A549 (cell line): ENCODE data around the gene AXL. TPM values are rescaled to one million over a fixed set of nuclear protein-coding genes. Genes with fewer than 3 reads are reported as not detected.

ENCODE experiments used
- ATAC-seq, 2 experiments: fragments of 200-7000 bp in 1 of 2; fragments of >200 bp in 1 of 2; cut with Nextera tagmentation in 1 of 2; cut with Tn5 transposase in 1 of 2; 3 replicates each; pipeline versions ENCODE4 v1.8.0 to v1.9.1; 2018 to 2020; ENCODE audit warnings: mild to moderate bottlenecking in 1 of 2, moderate library complexity in 1 of 2
- CTCF ChIA-PET: fragments of 300-600 bp; sonication (Branson Sonifier 250); formaldehyde crosslinking; extraction: SDS; loops from one replicate; lab custom pipeline; 2021; ENCODE audit warnings: antibody characterized with exemption, inconsistent platforms; lab: Yijun Ruan, JAX
- POLR2A ChIA-PET: fragments of 350-600 bp; formaldehyde crosslinking; extraction: SDS; loops from one replicate; lab custom pipeline; 2021; ENCODE audit warnings: antibody characterized with exemption, inconsistent platforms; lab: Yijun Ruan, JAX
- DNase-seq, 2 experiments: peaks; one replicate each; pipeline versions ENCODE4 v3.0.0 to v3.0.0-alpha.2; 2011 to 2016; ENCODE audit warnings: low read depth in 1 of 2, low spot score in 1 of 2
- FAIRE-seq: peaks from 2 replicates; lab custom pipeline; 2011; peaks lifted over from hg19 to GRCh38; lab: Jason Lieb, UNC
- H3K27ac ChIP-seq, 2 experiments: fragments of >200 bp; sonication (Bioruptor Twin); formaldehyde crosslinking; 3 replicates each; pipeline ENCODE4 v1.5.1; 2016 to 2017
- H3K4me1 ChIP-seq: fragments of >200 bp; sonication (Bioruptor Twin); formaldehyde crosslinking; 3 replicates; pipeline ENCODE4 v1.6.1; 2016
- H3K4me2 ChIP-seq: fragments of >200 bp; sonication (Bioruptor Twin); formaldehyde crosslinking; 3 replicates; pipeline ENCODE4 v1.6.1; 2016
- H3K4me3 ChIP-seq: fragments of >200 bp; sonication (Bioruptor Twin); formaldehyde crosslinking; 3 replicates; pipeline ENCODE4 v1.5.1; 2016
- H3K9me3 ChIP-seq: fragments of >200 bp; sonication (Bioruptor Twin); formaldehyde crosslinking; 3 replicates; pipeline ENCODE4 v1.6.1; 2016
- CBX2 ChIP-seq: fragments of 200-600 bp; sonication (generic); IDR thresholded peaks from 2 replicates; pipeline ENCODE4 v1.6.1; 2016; ENCODE audit warnings: low read depth, mild to moderate bottlenecking, borderline replicate concordance
- CBX8 ChIP-seq: fragments of 200-600 bp; sonication (generic); IDR thresholded peaks from 2 replicates; pipeline ENCODE4 v1.6.1; 2016
- EHF ChIP-seq: fragments of 250-450 bp; sonication (Bioruptor Pico); IDR thresholded peaks from 2 replicates; pipeline ENCODE4 v1.5.0; 2020; ENCODE audit warnings: mild to moderate bottlenecking
- ESRRA ChIP-seq: fragments of 150-350 bp; IDR thresholded peaks from 2 replicates; pipeline ENCODE4 v1.6.1; 2014; ENCODE audit warnings: mild to moderate bottlenecking, low read length, borderline replicate concordance
- FOSB ChIP-seq: fragments of 250-450 bp; sonication (Bioruptor Pico); IDR thresholded peaks from 2 replicates; pipeline ENCODE4 v1.5.0; 2020; ENCODE audit warnings: mild to moderate bottlenecking, moderate library complexity
- FOSL2 ChIP-seq, 2 experiments: fragments of 450-650 bp in 1 of 2; fragments of >200 bp in 1 of 2; sonication (Bioruptor Twin) in 1 of 2; formaldehyde crosslinking; IDR thresholded peaks; 2 replicates each; pipeline versions ENCODE4 v1.5.0 to v1.6.1; 2016 to 2020; ENCODE audit warnings: mild to moderate bottlenecking in 1 of 2, moderate library complexity in 1 of 2
- HDAC2 ChIP-seq: fragments of 200-600 bp; sonication (generic); IDR thresholded peaks from 2 replicates; pipeline ENCODE4 v1.6.1; 2016
- HOXA7 ChIP-seq: fragments of 250-450 bp; sonication (Bioruptor Pico); IDR thresholded peaks from 2 replicates; pipeline ENCODE4 v1.5.0; 2020; ENCODE audit warnings: mild to moderate bottlenecking, moderate library complexity
- HOXB13 ChIP-seq: fragments of 250-450 bp; sonication (Bioruptor Pico); IDR thresholded peaks from 2 replicates; pipeline ENCODE4 v1.5.0; 2020; ENCODE audit warnings: low read depth, mild to moderate bottlenecking, moderate library complexity
- KDM1A ChIP-seq: fragments of 200-600 bp; sonication (generic); IDR thresholded peaks from 2 replicates; pipeline ENCODE4 v1.6.1; 2016; ENCODE audit warnings: low read depth, mild to moderate bottlenecking
- MAZ ChIP-seq: fragments of 150-350 bp; IDR thresholded peaks from 2 replicates; pipeline ENCODE4 v1.6.1; 2014; ENCODE audit warnings: antibody characterized with exemption, low read depth, low read length, borderline replicate concordance
- MYC ChIP-seq: IDR thresholded peaks from 2 replicates; pipeline ENCODE4 v1.6.1; 2012; ENCODE audit warnings: mild to moderate bottlenecking, inconsistent platforms, low read length, improper control_type of control experiment, borderline replicate concordance
- RAD21 ChIP-seq, 2 experiments: fragments of >200 bp in 1 of 2; sonication (Bioruptor Twin) in 1 of 2; formaldehyde crosslinking in 1 of 2; IDR thresholded peaks in 1 of 2; conservative IDR thresholded peaks in 1 of 2; 2 replicates in 1 of 2; 3 replicates in 1 of 2; pipeline ENCODE4 v1.6.1; 2012 to 2018; ENCODE audit warnings: inconsistent platforms in 1 of 2
- RARB ChIP-seq: fragments of 250-450 bp; sonication (Bioruptor Pico); IDR thresholded peaks from 2 replicates; pipeline ENCODE4 v1.8.0; 2021; ENCODE audit warnings: mild to moderate bottlenecking, moderate library complexity
- RFX5 ChIP-seq: fragments of 450-650 bp; IDR thresholded peaks from 2 replicates; pipeline ENCODE4 v1.7.1; 2014; ENCODE audit warnings: antibody characterized with exemption, mild to moderate bottlenecking, moderate library complexity
- RNF2 ChIP-seq: fragments of 200-600 bp; sonication (generic); IDR thresholded peaks from 2 replicates; pipeline ENCODE4 v1.6.1; 2016; ENCODE audit warnings: low read depth, mild to moderate bottlenecking, antibody characterized with exemption, moderate library complexity, borderline replicate concordance
- TP53 ChIP-seq: fragments of 250-450 bp; sonication (Bioruptor Pico); IDR thresholded peaks from 2 replicates; pipeline ENCODE4 v1.5.0; 2021; ENCODE audit warnings: mild to moderate bottlenecking, moderate library complexity
- ZC3H11A ChIP-seq: fragments of 450-650 bp; IDR thresholded peaks from 2 replicates; pipeline ENCODE4 v1.6.1; 2014; ENCODE audit warnings: antibody characterized with exemption, mild to moderate bottlenecking
- ZNF302 ChIP-seq: fragments of 250-450 bp; sonication (Bioruptor Pico); IDR thresholded peaks from 2 replicates; pipeline ENCODE4 v1.9.0; 2021; ENCODE audit warnings: inconsistent platforms, mild to moderate bottlenecking, moderate library complexity
- WGBS: methylation state at CpG from one replicate; pipeline ENCODE4 v1.1.6; 2017; ENCODE audit errors: missing lambda C conversion rate; 5-methylcytosine and 5-hydroxymethylcytosine counted together
- polyA plus RNA-seq, 4 experiments: library from polyadenylated mRNA; depleted of rRNA in 3 of 4; stranded (reverse); fragments of >200 nt; fragmentation: RNase III in 1 of 4; extraction: RNeasy Plus Mini Kit Qiagen cat#74134 plus additional on column Dnase treatment in 1 of 4; gene quantifications; 2 replicates in 3 of 4; 3 replicates in 1 of 4; pipeline ENCODE4 v1.2.3, GENCODE V29; 2011 to 2017
- TF ChIP-seq, protein P1 (sequence below): fragments of 250-450 bp; sonication (Bioruptor Pico); IDR thresholded peaks from 2 replicates; pipeline ENCODE4 v1.5.0; 2021; ENCODE audit warnings: mild to moderate bottlenecking, moderate library complexity, borderline replicate concordance
- TF ChIP-seq, protein P2 (sequence below): IDR thresholded peaks from 2 replicates; pipeline ENCODE4 v1.6.1; 2012
- TF ChIP-seq, protein P3 (sequence below): fragments of 450-650 bp; IDR thresholded peaks from 2 replicates; pipeline ENCODE4 v1.6.1; 2014; ENCODE audit warnings: antibody characterized with exemption
- TF ChIP-seq, protein P4 (sequence below): fragments of >200 bp; sonication (Bioruptor Twin); formaldehyde crosslinking; IDR thresholded peaks from 3 replicates; pipeline ENCODE4 v1.5.1; 2016

Gene AXL
- polyA plus RNA-seq, 2 of the 4 experiments (the other 2 are of a cell fraction) = 45.4 to 60.1 TPM

DNA sequence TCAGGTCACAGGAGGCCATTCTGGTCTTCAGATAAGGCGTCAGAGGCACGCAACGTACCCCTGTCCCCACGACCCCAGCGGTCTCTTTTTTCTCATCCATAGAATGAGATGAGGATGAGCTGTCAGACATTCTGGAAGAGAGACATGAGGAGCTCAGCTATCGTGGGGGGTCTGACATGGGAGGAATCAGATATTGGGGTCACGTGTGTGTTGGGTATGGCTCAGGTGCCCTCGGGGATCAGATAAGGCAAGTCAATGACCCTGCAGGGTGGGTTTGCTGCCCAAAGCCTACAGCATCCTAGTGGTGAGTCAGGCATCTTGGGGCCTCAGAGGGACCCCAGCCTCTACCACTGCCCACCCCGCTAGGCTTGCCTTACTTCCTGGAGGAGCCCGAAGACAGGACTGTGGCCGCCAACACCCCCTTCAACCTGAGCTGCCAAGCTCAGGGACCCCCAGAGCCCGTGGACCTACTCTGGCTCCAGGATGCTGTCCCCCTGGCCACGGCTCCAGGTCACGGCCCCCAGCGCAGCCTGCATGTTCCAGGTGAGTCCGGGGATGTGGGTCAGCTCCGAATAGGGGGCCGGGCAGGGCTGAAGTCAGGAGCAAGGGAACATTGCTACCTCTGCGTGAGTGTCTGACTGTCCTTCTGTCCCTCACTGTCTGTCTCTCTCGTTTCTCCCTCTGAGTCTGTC lies 2.6 kb downstream of the AXL start:
- ChIA-PET CTCF (interaction anchor here (1.3 to 16.4 kb wide), 8 partner anchors 10 to 87 kb away, joined by 3 to 295 read pairs (median 27); partner anchors contain the start of genes CCDC97 and HNRNPUL1), POLR2A (interaction anchor here (0.8 to 1.0 kb wide), 2 partner anchors 18 to 142 kb away, joined by 3 to 5 read pairs; no protein-coding TSS in a partner anchor)
- H3K9me3 ChIP-seq = no peaks in the 10 kb centered on the region
- no peak overlapping the region for H3K4me3 ChIP-seq
- TF ChIP-seq CBX8 = no peak
- TF ChIP-seq, protein P1, sequence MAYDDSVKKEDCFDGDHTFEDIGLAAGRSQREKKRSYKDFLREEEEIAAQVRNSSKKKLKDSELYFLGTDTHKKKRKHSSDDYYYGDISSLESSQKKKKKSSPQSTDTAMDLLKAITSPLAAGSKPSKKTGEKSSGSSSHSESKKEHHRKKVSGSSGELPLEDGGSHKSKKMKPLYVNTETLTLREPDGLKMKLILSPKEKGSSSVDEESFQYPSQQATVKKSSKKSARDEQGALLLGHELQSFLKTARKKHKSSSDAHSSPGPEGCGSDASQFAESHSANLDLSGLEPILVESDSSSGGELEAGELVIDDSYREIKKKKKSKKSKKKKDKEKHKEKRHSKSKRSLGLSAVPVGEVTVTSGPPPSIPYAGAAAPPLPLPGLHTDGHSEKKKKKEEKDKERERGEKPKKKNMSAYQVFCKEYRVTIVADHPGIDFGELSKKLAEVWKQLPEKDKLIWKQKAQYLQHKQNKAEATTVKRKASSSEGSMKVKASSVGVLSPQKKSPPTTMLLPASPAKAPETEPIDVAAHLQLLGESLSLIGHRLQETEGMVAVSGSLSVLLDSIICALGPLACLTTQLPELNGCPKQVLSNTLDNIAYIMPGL = no peak
- TF ChIP-seq TP53 = no peak
- TF ChIP-seq ZC3H11A = no peak
- TF ChIP-seq FOSL2 (IDR thresholded peaks at IDR 0.05) = no peak
- 0 out of 2 replicates have a peak, but pooled peaks have one; percentile 2 for TF ChIP-seq FOSL2 (CRISPR knock-in tag; IDR thresholded peaks at IDR 0.05)
- peak overlapping the region; percentile 86; the same call in 1 of the 3 replicates for H3K4me2 ChIP-seq
- peak overlapping the region; percentile 85 to 91; a peak in 5 of 6 replicates for H3K27ac ChIP-seq
- no peak for FAIRE-seq
- 94% methylated on average over 20 of the region's 20 CpGs for WGBS
- peaks cover 70% of the 10 kb centered on the region for H3K4me1 ChIP-seq
- DNase-seq = no peak
- ATAC-seq = no peak

DNA sequence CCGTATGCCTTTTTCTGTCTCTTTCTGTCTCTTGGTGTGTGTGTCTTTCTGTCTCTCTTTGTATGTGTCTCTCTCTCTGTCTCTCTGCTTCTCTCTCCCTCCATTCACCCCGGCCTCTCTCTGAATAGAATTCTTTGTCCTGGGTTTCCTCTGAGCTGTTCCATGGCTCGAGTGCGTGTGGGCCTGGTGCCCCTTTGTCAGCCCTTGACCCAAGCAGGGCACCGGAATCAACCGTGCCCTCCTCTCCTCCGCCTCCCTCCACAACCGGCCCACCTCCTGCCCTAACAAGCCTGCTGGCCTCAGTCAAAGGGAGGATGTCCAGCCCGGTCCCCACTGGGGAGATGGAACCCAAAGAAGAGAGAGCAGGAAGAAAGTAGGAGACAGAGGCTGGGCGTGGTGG lies 3.2 kb downstream of the AXL start:
- ChIA-PET CTCF (interaction anchor here (1.3 to 16.4 kb wide), 6 partner anchors 14 to 87 kb away, joined by 3 to 295 read pairs (median 34); partner anchors contain the start of genes CCDC97 and HNRNPUL1), POLR2A (interaction anchor here (0.6 to 1.0 kb wide), 2 partner anchors 18 to 40 kb away, joined by 5 read pairs; no protein-coding TSS in a partner anchor)
- ATAC-seq (no peak), FAIRE-seq (no peak), DNase-seq (no peak)
- H3K9me3 ChIP-seq = no peaks in the 10 kb centered on the region
- H3K27ac ChIP-seq = peak overlapping the region; percentile 26 to 91; a peak in 5 of 6 replicates
- H3K4me3 ChIP-seq = no peak overlapping the region
- no peak overlapping the region for H3K4me2 ChIP-seq
- peaks cover 71% of the 10 kb centered on the region for H3K4me1 ChIP-seq
- TF ChIP-seq, protein P2, sequence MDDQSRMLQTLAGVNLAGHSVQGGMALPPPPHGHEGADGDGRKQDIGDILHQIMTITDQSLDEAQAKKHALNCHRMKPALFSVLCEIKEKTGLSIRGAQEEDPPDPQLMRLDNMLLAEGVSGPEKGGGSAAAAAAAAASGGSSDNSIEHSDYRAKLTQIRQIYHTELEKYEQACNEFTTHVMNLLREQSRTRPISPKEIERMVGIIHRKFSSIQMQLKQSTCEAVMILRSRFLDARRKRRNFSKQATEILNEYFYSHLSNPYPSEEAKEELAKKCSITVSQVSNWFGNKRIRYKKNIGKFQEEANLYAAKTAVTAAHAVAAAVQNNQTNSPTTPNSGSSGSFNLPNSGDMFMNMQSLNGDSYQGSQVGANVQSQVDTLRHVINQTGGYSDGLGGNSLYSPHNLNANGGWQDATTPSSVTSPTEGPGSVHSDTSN = no peak
- TF ChIP-seq, protein P3, sequence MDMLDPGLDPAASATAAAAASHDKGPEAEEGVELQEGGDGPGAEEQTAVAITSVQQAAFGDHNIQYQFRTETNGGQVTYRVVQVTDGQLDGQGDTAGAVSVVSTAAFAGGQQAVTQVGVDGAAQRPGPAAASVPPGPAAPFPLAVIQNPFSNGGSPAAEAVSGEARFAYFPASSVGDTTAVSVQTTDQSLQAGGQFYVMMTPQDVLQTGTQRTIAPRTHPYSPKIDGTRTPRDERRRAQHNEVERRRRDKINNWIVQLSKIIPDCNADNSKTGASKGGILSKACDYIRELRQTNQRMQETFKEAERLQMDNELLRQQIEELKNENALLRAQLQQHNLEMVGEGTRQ = no peak
- WGBS = 91% methylated on average over 10 of the region's 10 CpGs

DNA sequence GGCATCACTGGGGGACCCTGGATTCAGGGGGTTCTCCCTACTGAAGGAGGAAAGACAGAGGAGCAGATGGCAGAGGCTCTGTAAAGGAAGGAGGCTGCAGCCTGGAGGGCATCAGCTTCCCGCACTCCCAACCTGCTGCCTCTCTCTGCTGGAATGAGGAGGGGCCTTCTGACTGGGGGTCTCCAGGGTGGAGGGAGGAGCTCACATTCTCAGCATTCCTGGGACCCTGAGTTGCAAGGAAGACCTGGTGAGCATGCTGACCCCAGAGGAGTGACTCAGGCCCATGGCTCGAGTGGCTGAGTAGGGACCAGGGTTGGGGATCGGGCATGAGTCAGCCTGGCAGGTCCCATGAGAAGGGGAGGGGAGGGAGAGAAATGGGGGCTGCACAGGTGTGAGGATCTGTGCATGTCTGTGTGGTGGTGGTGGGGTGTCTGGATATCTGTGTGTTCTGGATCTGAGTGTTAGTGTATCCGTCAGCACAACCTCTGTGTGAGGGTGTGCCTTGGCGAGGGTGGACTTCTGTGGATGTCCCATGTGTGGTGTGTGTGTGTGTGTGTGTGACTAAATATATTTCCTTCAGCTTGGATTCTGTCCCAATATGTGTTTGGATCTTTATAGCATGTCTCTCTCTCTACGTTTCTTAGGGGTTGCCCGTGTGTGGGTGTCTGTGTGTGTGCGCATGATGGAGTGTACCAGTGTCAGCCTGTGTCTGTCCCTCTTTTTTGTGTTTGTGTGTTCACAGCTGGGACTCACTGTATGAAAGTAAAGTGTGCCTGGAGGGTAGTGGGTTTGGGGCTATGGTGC lies 4.6 kb downstream of the AXL start:
- ChIA-PET CTCF (interaction anchor here (0.6 to 16.4 kb wide), 14 partner anchors 11 to 129 kb away, joined by 3 to 295 read pairs (median 5); partner anchors contain the start of gene HNRNPUL1), POLR2A (interaction anchor here (3.1 to 4.9 kb wide), 2 partner anchors 40 to 140 kb away, joined by 21 to 85 read pairs; partner anchors contain the start of genes B9D2 and HNRNPUL1)
- Histone ChIP-seq H3K27ac (peak overlapping the region; percentile 91 to 95), H3K9me3 (no peaks in the 10 kb centered on the region), H3K4me1 (peaks cover 69% of the 10 kb centered on the region), H3K4me2 (peak overlapping the region; percentile 91), H3K4me3 (peak overlapping the region; percentile 5; the same call in 1 of the 3 replicates)
- ATAC-seq (peak; percentile 6 to 10; a peak in 3 of 6 replicates), DNase-seq (peak; percentile 86 to 94), FAIRE-seq (peak; percentile 96)
- 22% methylated on average over 8 of the region's 8 CpGs for WGBS
- TF ChIP-seq HOXB13 = peak; percentile 47
- no peak for TF ChIP-seq RNF2
- TF ChIP-seq ZNF302 (CRISPR knock-in tag) = 0 out of 2 replicates have a peak, but pooled peaks have one; percentile 5
- TF ChIP-seq KDM1A = no peak
- TF ChIP-seq ESRRA = no peak
- TF ChIP-seq EHF (CRISPR knock-in tag) = no peak; the same call in 1 of the 2 replicates
- TF ChIP-seq RARB = no peak
- no peak for TF ChIP-seq HDAC2
- no peak for TF ChIP-seq CBX8
- no peak for TF ChIP-seq CBX2
- TF ChIP-seq RFX5 = no peak
- TF ChIP-seq RAD21 (conservative IDR thresholded peaks at IDR 0.05 in 1 of 2, IDR thresholded peaks at IDR 0.05 in 1 of 2) = peak in 1 of 2 experiments; percentile 16; a peak in 1 of 5 replicates
- peak; percentile 96 for TF ChIP-seq FOSL2 (IDR thresholded peaks at IDR 0.05)
- TF ChIP-seq FOSL2 (CRISPR knock-in tag; IDR thresholded peaks at IDR 0.05) = peak; percentile 96
- no peak for TF ChIP-seq MAZ
- TF ChIP-seq MYC = peak; percentile 23; the same call in 1 of the 2 replicates
- TF ChIP-seq, protein P4, sequence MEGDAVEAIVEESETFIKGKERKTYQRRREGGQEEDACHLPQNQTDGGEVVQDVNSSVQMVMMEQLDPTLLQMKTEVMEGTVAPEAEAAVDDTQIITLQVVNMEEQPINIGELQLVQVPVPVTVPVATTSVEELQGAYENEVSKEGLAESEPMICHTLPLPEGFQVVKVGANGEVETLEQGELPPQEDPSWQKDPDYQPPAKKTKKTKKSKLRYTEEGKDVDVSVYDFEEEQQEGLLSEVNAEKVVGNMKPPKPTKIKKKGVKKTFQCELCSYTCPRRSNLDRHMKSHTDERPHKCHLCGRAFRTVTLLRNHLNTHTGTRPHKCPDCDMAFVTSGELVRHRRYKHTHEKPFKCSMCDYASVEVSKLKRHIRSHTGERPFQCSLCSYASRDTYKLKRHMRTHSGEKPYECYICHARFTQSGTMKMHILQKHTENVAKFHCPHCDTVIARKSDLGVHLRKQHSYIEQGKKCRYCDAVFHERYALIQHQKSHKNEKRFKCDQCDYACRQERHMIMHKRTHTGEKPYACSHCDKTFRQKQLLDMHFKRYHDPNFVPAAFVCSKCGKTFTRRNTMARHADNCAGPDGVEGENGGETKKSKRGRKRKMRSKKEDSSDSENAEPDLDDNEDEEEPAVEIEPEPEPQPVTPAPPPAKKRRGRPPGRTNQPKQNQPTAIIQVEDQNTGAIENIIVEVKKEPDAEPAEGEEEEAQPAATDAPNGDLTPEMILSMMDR = no peak
- TF ChIP-seq FOSB (CRISPR knock-in tag) = peak; percentile 52; the same call in 1 of the 2 replicates
- TF ChIP-seq HOXA7 (CRISPR knock-in tag) = peak; percentile 77; the same call in 1 of the 2 replicates
